ENCODE results near the gene MAGOH.
"Not testable (repeated sequence)": the region's sequence is repeated elsewhere in the genome, so short reads cannot be mapped to it uniquely, and the experiment has no call there.

MAGOH gene

DNA sequence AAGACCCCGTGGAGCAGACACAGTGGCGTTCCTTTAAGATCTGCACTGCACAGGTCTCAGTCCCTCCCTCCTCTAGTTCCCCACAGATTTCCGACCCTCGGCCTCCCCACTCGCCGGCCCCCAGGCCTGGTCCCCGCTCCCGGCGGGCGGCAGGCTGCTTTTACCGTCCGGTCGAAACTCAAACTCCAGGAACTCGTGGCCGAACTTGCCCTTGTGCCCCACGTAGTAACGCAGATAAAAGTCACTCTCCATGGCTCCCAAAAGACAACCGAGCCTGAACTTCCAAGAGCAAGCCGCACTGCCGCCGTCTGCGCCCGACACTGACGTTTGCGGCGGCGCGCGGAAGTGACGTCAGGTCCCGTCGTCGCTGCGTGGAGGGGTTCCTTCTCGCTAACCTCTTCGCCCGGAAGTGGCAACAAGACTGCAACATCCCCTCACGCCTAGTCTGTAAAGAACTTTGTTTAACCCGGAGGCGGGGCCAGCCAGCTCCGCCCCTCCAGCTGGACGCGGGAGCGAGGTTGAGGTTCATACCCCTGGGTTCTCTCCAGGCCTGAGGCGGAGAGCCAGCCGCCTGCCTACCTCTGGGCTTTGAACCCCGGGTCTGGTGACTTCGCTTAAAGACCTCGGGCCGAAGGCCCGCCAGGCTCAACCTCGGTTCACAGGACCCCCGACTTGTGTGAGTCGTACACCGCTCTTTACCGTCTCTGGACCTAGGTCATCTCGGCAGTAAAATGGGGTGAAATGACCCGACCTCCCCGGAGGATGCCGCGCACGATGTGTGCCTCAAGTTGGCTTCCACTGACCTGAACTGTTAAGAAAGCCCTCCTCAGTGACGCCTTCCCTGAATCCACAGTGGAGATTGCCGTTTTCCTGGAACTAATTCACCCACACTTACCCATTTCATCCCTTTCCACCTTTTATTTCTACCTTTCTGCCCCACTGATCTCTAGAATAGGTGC, at the start of gene MAGOH:
Gene MAGOH (minus strand): TSS at position 322 of the 959 bp plus-strand sequence. CDS start 70 bp downstream, at position 252.
- DNase-seq: peak; percentile 98

DNA sequence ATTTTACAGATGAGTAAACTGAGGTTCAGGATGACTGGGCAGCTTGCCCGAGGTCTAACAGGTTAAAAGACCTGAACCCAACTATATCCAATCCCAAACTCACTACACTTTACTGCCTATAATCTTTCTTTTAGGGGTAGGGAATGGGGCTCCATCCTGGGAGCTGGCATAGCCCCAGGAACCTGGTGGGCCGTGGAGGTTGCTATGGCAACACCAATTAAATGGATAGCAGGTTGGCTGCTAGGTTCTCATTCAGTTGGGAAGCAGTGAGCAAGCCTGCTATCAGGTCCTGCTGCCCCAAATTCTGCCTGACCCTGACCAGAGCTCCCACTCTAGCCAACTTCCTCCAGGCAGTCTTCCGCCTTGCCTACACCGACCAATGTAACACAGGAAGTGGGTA, 48.6 kb upstream of the MAGOH start:
- no peak for DNase-seq

DNA sequence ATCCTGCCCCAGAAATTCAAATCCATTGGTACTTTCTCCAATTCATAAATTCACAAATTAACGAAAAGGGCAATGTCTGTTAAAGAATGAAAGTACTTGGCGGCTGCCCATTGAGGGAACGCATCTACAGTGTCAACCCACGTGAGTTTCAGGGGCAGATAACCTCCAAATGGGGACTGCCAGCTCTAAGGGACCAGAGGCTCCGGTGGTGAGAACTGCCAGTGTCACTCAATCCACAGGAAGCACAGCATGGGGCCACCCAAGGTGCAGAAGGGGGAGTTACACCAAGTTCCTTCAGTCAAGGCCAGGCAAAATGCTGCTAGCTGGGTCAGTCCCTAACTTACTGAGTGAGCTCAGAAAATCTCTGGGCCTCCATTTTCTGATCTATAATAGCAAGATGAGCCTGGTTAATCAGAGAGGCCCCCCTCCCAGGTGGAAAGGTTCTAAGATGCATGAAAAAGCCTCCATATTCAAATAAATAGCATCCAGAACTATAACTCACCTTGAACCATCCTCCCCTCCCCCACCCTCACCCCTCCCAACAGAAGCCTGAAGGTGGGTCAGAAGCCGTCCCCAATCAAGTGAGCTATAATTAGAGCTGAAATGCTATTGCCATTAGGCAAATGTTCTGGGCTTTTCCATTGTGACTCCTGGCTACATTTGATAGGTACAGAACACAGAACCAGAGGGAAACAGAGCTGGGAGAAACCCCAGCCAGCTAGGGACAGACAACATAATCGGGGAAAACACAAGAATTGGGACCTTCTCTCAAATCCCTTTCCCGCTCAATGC, 47.8 kb upstream of the MAGOH start:
- DNase-seq: no peak

DNA sequence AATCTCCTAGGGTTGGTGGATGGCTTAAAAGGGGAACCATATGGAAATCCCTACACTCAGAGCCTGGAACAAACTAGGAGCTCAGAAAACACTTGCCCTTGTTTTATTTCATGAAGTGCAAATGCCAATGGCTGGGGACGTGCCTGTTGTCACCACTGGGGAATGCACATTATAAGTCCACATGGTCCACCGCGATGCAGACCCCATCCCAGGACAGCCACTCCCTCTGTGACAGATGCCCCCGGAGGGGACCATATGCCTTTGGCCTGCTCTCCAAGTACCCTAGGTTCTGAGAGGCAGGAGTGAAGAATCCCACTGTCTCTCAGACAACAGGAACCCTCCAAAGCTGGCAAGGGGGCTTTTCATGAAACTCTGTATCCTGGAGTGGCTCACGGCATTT, 47.2 kb upstream of the MAGOH start:
- no peak for DNase-seq

DNA sequence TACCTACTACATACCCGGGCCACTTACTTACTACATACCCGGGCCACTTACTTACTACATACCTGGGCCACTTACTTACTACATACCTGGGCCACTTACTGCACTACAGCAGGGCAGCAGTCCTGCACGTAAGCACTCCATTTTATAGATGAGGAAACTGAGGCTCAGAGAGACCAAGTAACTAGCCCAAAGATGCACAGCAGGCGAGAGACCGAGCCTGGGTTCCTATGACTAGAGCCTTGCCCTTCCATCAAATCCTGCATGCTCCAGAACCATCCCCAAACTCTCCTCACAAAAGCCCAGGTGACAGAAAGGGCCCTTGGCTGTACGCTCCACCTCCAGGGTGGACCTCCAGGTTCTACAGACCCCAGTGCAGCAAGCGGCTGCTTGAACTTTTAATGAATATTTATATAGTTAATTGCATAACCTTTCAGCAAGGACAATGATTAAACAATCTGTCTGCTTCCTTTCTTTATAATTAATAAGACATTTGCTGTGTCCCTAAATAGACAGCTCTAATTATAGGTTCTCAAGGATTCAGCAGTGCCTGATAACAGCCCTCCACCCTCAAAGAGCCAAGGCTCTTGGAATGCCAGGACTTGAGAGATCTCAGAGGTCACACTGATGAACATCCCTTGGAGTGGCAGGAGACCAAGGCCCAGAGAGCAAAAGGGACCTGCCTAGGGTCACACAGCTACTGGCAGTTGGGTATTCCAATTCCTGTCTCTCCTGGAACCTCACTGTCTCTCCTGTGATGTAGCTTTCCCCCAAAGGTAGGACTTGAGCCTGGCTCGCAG, 46.1 kb upstream of the MAGOH start:
- no peak for DNase-seq

DNA sequence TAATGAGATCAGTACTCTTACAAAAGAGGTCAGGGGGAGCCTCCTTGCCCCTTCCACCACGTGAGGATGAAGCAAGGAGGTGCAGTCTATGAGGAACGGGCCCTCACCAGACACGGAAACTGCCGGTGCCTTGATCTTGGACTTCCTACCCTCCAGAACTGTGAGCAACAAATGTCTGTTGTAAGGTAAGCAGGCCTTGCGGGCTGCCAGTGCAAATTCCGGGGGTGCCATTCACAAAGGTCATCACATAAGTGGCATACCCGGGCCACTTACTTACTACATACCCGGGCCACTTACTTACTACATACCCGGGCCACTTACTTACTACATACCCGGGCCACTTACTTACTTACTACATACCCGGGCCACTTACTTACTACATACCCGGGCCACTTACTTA, 44.8 kb upstream of the MAGOH start:
- not testable (repeated sequence) for DNase-seq

DNA sequence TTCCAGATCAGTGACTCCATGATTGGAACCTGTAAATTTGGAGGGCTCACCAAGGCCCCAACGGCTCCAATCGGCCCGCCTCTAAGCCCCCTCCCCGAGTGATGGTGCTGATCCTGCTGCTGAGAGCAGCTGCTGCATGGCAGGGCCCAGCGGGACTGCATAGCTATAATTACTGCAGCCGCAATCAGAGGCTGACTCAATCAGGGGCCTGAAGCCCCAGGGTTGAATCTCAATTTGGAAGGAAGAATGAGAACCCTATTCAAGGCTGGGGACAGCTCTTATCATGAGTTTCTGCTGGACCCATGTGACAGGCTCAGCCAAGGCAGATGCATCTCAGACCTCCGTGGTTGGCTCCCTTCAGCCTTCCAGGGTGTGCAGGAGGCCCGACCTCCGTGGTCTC, 42.8 kb upstream of the MAGOH start:
- no peak for DNase-seq

DNA sequence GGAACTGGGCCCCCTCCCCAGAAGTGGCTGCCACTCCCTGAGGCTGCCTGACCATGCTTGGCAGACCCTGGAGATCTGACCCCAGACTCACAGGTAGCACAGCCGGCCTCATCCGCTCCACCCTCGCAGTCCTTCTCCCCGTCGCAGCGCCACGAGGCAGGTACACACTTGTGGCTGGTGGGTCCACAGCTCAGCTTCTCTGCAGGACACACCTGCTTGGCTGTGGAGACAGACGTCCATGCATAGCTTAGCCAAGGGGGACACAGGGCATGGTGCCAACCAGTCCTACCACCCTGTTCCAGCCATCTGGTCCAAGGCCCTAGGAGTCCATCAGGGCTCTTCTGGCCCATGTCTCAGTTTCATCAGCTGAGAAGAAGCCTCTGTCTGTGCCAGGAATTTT, 42.2 kb upstream of the MAGOH start:
- no peak for DNase-seq

DNA sequence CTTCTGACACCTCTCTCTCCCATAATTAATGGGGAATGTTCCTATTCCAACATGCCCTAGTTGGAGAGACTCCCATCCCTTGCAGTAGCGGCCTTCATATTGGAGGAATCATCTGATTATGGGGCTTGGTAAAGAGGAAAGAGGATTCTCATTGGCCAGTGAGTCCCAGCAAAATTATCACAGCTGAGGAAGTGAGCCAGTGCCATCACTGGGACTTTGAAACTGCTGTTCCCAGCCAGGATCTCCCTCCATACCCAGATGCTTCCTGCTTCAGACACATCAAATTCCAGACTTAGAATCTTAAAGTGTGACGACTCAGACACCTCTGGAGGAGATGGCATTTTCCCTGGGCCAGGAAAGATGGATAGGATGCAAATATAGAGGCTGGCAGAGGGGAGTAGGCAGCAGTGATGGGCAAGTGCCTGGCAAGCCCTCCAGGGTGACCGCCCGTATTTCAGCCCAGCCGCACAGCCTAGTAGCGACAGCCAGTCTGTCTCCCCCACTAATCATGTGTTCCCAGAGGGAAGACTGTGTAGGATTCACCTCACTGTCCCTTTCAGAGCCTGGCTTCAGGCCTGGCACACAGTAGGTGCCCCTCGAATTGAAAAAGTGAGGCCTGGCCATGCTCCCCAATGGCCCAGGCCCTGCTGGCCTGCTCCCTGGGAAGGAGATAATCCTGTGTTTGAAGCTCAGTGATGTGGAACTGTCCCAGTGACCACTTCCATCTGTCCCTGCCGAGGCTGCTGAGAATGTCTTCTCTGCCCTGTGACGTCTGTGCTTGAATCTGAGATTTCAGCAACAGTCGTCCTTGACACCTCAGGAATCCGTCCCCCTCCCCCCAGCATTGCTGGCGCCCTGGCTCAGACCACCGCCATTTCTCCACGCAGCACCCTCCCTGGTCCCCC, 41.2 kb upstream of the MAGOH start:
- no peak for DNase-seq

DNA sequence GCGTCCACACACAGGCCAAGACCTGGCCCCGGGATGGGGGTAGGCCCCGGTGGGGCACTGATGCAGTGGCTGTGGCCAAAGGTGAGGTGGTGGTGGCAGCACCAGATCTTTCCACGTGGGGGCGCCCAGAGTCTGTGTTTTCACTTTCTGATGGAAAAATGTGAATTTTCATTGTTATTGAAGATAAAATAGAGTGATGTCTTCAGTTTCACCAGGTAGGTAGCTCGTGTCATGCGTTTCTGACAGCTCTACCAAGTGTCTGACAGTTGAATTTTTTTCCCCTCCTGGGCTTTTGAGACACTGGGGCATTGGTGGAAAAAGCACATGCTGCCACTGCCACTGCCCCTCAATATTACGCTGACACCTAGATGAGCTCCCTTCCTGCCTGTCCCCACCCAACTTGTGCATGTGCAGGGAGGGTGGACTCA, 40.0 kb upstream of the MAGOH start:
- DNase-seq: peak; percentile 75

DNA sequence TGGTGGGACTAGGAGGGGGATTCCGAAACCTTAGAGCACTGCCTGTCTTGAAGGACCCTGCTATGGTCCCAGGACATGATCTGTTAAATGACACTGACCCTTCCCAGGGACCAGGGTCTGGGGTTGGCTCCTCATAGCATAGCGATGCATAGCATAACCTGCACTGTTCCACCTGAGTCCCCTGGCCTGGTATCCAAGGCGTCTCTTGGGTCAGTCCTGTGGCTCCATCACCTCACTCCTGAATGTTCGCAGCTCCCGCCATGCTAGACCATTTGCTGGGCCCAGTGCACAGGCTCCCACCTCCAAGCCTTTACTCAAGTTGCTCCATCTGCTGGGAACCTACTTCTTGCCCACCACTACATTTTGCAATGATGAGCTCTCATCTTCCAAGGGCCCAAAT, 39.0 kb upstream of the MAGOH start:
- DNase-seq: no peak

DNA sequence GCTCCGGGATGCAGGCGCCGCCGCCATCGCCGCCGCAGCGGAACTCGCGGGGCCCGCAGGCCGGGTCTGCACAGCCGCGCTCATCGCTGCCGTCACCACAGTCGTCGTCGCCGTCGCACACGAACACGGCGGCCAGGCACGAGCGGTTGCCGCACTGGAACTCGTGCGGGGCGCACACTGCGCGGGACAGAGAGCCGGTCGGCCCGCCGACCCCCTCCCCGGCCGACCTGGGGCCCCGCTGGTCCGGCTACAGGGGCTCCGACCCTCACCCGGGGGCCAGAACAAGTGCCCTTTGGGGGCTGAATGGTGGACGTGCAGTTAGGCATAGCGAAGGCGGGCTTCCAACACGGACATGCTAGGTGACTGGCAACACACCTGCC, 38.6 kb upstream of the MAGOH start:
- DNase-seq: no peak

DNA sequence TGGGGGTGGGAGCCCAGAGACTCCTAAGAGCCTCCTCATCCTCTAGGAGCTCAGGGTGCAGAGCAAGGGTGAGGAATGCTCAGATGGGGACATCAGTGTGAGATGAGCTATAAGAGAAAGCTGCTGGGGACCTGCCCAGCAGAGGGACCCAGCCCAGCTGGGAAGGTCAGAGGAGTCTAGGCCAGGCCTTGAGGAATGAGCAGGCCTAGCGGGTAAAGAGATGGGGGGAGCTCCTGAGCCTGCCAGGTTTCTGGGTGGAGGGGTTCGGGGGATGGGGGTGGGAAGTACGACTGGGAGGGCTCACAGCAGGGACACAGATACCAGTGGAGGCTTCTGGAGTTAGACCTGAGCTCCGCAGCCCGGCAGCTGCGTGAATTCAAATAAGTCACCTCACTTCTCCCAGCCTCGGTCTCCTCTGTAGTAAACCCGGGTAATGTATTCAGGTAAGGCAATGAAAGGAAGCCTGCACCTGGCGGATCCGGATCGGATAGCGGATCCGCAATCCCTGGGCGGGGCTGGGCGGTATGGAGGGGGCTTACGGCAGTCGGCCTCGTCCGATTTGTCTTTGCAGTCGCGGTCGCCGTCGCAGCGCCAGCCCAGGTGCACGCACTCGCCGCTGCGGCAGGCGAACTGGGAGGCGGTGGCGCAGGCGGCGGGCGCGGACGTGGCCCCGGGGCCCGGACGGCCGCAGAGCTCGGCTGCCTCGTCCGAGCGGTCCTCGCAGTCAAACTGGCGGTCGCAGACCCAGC, 38.0 kb upstream of the MAGOH start:
- DNase-seq: no peak

DNA sequence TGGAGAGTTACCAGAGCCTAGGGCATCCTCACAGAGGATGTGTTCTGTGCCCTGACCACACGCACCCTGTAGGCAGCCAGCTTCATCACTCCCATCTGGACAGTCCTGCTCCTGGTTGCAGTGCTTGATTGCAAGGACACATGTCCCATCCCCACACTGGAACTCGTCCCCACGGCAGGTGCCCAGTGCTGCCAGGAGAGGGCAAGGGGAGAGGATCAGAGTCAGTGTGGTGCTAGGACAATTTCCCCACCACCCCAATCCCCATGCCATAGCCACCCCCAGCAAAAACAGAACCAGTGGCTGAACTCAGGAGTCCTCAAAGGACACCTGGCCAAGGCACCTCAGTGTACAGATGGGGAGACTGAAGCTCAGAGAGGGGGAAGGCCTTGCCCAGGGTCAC, 37.2 kb upstream of the MAGOH start:
- no peak for DNase-seq

DNA sequence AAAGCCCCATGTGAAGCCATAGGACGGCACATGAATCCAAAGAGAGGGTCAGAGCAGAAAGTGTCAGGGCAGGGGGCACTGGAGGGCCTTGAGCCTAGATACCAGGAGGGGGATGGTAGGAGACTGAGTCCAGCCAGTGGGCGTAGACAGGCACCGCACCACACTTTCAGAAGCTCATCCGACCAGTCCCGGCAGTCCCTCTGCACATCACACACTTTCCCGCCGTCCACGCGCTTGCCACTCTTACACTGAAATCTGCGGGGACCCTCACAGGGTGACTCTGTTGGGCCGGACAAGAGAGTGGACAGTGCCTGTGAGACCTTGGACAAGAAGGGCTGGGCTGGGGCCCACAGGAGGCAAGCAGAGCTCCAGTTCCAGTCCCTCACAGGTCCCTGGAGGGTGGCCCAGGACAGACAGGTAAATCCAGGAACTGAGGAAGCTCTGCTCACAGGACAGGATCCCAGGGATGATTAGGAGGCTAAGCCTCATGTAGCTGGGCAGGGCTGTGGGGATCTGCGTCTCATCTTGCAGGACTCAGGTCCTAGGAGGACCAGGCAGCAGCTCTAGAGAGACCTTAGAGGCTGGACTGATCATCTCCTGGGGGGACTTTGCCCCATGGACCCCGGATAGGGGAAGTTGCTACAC, 36.3 kb upstream of the MAGOH start:
- no peak for DNase-seq

DNA sequence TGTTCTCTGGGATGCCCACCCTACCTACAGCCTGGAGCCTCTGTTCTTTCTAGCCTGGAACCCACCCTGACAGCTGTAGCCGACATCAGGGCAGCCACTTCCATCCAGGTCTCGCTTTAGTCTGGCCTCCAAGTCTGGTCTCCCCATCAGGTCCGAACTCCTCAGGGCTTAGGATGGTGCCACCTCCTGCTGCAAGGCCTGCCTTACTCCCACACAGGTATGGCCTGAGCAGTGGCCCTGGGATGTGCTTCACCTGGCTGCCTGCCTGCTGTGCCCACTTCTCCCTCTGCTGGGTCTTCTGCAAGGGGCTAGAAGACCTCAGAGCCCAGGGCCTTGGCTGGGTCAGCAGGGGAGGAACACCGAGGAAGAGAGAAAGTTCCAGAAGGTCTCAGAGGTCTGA, 35.7 kb upstream of the MAGOH start:
- DNase-seq: no peak

DNA sequence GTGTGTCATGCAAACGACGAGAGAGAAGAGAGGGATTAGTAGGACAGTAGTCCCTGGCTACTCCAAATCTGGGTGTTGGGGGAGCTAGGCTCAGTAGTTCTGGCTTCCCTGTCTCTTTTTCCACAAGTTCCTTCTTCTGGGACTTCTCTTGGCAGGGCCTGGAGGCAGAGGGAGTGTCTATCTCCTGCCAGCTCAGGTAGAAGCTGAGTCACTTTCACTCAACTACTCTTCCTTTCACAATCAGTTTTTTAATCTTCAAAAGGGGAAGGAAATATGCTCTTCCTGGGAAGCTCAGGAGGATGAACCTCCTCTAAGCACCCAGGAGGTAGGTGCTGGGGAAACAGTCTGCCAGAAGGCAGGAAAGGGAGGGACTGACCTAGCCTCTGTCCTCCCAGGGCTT, 35.2 kb upstream of the MAGOH start:
- DNase-seq: no peak

DNA sequence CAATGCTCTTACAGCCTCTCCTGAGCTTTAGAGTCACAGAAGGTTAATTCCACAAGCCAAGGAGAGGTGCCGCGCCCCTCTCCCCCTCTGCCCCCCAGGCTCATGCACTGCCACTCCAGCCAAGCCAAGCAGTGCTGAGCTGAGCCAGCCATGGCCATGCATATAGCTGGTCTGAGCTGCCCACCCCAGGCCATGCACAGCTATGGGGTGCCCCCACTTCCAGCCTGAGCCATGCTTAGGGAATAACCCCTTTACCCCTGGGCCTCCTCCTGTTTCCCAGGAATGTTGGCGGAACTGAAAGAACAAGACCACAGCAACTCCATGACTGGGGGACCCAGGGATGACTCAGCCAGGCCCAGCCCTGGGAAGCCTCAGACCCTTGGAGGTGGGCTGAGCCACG, 34.0 kb upstream of the MAGOH start:
- no peak for DNase-seq

DNA sequence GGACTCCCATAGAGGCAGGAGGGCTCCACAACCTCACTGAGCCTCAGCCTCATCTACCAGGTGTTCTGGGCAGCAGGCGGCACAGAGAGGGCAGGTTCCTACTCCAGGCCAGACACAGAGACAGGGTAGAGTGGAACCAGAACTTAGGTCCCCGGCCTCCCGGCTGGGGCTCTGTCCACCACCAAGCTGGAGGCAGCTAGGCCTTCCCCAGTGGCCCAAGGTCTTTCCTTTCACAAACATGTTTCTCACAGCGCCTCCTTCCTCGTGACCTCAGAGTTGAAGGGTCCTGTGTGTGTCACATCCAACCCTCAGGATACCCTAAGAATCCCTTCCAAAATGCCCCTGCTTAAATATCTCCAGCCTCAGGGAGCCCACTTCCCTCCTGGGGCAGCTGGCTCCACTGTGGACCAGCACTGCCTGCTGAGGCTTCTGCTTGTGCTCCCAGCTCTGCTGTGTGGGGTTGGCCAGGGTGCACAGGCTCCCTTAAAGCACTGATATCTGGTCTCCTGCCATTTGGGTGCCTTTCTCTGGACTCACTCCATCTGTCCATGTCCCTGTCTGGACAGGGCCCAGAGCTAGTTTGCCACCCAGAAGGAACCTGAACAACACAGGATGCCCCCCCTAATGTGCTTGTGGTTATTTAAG, 33.2 kb upstream of the MAGOH start:
- DNase-seq: no peak

DNA sequence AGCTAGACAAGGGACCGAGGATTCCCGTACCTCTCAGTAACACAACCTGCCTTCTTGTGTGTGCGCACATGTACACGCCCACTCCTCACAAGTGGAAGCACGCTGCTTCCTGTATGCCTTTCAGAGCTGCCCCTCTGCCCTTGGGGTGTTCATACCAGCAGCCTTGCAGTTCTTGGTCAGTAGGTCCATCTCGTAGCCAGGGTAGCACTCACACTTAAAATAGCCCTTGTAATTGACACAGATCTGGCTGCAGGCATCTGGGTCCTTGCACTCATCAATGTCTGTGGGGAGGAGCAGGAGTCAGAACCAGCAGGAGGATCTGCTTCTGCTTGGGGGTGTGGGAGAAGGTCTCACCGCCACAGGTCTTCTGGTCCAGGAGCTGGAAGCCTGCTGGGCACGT, 32.6 kb upstream of the MAGOH start:
- DNase-seq: no peak
